Left colon (tissue), 2 donors: ENCODE data around the gene EBLN2. TPM values are rescaled to one million over a fixed set of nuclear protein-coding genes. Genes with fewer than 3 reads are reported as not detected.

Experiments used
- ATAC-seq: fragments of 200-7000 bp; cut with Tn5 transposase; one replicate; pipeline ENCODE4 v1.9.1; 2020; ENCODE audit warnings: mild to moderate bottlenecking, moderate library complexity
- DNase-seq, 2 donors: peaks; one replicate each; pipeline ENCODE4 v3.0.0-alpha.2; 2020
- intact Hi-C, 2 donors: fragments of 100-400 bp; cut with DNase I in 1 of 2; cut with micrococcal nuclease in 1 of 2; formaldehyde crosslinking; loops; one replicate each; pipeline versions ENCODE4 v1.11.2 to v1.14.0; 2022; cut with DNase I, micrococcal nuclease
- long read RNA-seq: library from polyadenylated mRNA; unstranded; transcript quantifications from one replicate; pipeline ENCODE4 v2.0.0, GENCODE V29; 2021
- total RNA-seq, 2 donors: library from RNA; stranded (reverse); fragmentation: NEBNext Ultra II Directional; extraction: Animal tissue kit (Norgen Biotek cat#: 25700); gene quantifications; one replicate each; pipeline ENCODE4 v1.2.1, GENCODE V29; 2021
- donor health status: DM: no; HTN: no; CAD: no.
- donor health status: DM: yes; HTN: yes; CAD: no.

The EBLN2 gene
- total RNA-seq = 1 to 10 TPM; 3.2 to 5.3 TPM
- long read RNA-seq = 0 reads

DNA sequence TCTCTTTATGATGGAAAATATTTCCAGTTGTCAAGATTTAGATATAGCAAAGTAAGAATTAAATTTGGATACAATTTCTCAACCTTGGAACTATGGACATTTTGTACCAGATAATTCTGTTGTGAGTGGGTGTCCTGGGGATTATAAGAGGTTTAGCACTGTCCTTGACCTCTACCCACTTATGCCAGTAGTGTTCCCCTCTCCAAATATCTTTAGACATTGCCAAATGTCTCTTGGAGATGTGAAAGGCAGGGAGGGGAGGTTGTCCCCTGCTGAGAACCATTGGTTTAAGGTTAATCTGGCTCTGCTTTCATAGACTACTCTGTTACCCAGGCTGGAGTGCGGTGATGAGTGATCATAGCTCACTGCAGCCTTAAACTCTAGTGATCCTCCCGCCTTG, at the start of gene EBLN2:
EBLN2 (plus strand) TSS at position 244 of the 400 bp plus-strand sequence. CDS start 423 bp downstream, outside the sequence.
- ATAC-seq (no peak), DNase-seq (no peak)
- intact Hi-C loops = no loop called here

DNA sequence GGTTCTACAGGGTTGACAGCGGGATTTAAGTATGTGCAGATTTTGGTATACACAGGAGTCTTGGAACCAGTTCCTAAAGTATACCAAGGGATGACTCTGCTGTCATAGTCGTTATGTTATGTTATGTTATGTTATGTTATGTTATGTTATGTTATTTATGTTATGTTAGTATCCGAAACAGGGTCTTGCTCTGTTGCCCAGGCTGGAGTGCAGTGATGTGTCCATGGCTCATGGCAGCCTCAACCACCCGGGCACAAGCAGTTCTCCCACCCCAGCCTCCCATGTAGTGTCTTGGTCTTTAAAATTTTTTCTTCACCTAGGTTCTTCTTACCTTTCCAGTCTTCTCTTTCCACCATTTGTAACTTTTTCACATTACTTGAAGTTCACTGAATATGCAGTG, 43.2 kb upstream of the EBLN2 start:
- no peak for ATAC-seq

DNA sequence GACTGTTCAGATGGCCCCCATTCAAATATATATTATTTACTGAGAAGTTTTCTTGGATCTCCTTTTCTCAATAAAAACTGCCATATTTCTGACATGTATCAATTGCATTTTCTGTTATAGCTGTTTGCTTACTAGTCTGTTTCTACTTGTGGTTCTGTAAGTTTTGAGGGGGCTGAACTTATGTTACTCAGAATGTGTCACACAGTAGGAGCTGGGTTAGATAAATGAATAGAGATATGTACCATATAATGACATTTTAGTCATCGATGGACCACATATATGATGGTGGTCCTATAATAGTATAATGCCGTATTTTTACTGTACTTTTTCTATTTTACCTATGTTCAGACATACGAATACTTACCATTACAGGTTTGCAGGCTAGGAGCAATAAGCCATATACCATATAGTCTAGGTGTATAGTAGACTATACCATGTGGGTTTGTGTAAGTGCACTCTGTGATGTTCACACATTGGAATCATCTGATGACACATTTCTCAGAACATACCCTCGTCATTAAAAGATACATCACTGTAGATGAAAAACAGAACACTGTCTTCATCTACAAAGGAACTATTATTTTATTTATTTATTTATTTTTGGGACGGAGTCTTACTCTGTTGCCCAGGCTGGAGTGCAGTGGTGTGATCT, 42.5 kb upstream of the EBLN2 start:
- ATAC-seq (no peak), DNase-seq (no peak)
- intact Hi-C loops = no loop called here

More for the DNA sequence above, 43.2 kb upstream of the EBLN2 start:
- intact Hi-C loops = no loop called here
- no peak for DNase-seq

DNA sequence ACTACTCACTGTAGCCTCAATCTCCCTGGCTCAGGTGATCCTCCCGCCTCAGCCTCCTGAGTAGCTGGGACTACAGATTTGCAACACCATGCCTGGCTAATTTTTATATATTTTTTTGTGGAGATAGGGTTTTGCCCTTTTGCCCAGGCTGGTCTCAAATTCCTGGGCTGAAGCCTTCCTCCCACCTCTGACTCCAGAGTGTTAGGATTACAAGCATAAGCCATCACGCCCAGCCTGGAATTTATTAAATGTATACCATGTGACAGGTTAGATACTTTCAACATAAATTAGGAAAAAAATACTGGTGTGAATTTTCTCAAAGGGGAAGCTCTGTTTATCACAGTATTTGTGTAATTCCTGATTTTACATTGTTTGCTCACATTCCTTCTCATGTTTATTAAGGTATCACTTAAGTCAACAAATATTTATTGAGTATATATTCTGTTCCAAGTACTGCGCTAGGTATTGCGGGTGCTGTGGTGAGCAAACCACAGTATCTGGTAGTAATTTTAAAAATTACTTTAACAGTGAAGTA, 40.1 kb upstream of the EBLN2 start:
- intact Hi-C loops = no loop called here
- ATAC-seq = no peak
- no peak for DNase-seq

DNA sequence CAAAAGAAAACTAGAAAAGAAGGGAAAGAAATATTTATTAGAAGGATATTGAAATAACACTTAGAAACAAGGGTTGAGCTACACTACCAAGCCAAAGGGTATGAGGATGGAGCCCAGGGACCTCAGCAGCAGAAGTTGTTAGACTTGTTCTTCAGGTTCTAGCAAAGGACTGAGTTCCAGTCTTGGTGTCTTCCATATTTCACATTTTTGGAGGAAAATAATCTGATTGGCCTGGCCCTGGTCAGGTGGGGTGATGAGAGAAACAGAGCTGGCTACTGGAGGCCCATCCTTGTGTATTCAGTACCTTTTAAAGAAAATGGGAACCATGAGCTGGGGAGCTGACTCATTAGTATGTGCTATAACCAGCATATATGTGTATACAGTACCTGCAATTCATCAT, 36.6 kb upstream of the EBLN2 start:
- ATAC-seq = peak; percentile 40
- no peak for DNase-seq
- intact Hi-C loops = no loop called here

DNA sequence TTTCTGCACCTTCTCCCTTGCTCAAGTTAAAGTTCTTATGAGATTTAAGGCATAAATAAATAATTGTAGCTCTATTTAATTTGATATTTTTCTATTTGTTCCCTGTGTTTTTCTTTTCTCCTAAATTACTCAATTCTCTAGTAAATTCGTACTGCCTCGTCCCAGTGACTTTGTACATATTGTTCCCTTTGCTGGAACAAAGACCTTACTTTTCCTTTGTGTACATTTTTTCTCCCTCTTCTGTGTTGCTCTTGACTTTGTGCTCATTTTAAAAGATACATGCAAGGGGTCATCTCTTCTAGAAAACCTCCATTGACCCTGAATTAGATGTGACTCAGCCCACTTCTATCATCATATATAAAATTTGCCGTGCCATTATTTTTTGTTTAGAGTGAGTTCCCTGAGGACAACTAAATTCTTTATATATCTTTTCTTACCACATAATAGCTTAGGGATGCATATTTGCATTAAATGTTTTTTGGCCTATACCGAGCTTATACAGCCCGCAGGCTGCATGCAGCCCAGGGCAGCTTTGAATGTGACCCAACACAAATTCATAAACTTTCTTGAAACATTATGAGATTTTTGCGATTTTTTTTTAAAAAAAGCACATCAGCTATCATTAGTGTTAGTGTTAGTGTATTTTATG, 35.2 kb upstream of the EBLN2 start:
- DNase-seq (no peak), ATAC-seq (peak; percentile 27)
- intact Hi-C loops = no loop called here

DNA sequence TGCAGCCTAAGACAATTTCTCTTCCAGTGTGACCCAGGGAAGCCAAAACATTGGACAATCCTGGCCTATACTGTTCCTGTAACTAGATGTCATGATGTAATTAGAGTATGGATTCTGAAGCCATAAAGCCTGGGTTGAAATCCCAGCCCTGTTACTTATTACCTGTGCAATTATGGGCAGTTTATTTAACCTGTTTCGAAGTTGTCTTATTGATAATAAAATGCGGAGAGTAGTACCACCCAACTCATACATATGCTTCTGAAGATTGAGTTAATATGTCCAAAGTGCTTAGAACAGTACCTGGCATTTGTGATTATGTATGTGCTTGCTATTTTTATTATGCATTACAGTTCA, 34.7 kb upstream of the EBLN2 start:
- DNase-seq = no peak
- peak; percentile 91 for ATAC-seq
- intact Hi-C loops = no loop called here

DNA sequence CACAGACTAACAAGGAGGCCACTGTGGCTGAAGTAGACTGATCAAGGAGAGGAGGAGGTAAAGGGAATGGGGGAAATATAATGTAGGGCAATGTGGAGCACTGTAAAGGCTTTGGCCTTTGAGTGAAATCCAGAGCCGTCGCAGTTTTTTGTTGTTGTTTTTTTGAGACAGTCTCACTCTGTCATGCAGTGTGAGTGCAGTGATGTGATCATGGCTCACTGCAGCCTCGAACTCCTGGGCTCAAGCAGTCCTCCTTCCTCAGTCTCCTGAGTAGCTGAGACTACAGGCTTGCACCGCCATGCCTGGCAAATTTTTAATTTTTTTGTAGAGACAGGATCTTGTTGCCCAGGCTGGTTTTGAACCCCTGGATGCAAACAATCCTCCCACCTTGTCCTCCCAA, 32.7 kb upstream of the EBLN2 start:
- DNase-seq = no peak
- ATAC-seq = no peak
- intact Hi-C loops = no loop called here

DNA sequence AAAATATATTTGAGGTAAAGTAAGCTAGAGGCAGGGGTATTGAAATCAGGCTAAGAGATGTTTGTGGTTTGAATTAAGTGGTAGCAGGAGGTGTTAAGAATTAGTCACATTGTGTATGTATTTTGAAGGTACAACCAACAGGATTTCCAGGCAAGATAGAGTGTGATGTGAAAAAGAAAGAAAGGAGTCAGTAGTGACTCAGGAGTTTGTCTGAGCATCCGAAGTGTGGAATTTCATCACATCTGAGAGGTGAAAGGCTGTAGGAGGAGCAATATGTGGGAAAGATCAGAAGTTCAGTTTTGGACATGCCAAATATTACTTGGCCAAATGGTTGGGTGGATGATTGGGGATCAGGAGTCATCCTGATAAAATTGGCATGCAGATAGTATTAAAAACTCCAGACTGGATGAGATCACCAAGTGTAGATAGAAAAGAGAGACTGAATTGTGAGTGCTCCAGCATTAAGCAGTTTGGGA, 32.1 kb upstream of the EBLN2 start:
- intact Hi-C loops = no loop called here

DNA sequence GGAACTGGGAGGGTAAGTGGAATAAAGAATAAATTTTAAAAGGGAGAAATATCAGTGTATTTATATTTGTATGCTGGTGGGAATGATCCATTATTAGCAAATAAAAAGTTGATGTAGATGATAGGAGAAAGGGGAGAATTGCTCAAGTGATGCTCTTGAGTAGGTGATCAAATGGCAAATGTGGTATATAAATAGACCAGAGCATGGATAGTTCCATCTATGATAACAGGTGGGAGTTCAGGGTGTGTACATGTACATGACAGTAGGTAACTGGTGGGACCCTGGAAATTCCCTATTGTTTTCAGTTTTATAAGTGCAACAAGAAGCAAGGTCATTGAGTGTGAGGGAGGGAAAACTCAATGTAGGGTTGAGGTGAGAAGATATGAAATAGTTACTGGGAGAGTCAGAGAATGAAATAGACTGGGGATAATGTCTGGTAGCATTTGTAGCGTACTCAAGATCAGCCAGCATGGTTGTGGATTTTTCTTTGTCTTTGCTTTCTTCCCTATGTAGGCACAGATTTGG, 31.3 kb upstream of the EBLN2 start:
- intact Hi-C loops = no loop called here
- no peak for ATAC-seq
- no peak for DNase-seq

More for the DNA sequence above, 32.1 kb upstream of the EBLN2 start:
- ATAC-seq = no peak
- no peak for DNase-seq

DNA sequence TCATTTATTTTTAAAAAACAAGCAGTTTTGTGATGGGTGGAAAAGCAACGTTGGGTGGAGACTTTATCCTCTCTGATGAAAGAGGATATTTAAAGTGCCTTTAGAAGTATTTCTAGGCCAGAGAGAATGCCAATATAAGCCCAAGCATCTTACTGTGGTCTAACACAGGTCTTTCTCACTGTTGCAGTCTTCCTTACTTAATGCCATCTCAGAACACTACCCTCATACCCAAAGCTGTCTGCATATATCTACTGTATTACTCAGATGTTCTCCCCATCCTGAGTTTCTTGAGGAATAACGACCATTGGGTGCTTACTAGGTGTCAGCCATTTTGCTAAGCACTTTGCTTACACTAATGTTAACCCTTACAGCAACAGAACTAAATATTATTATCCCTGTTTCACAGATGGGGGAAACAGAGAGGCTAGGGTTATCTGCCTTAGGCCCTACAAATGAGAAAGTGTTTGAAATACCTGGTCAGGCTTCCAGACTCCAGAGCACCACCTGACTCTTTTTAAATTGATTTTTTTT, 29.8 kb upstream of the EBLN2 start:
- intact Hi-C loops = no loop called here
- ATAC-seq (no peak), DNase-seq (no peak)

DNA sequence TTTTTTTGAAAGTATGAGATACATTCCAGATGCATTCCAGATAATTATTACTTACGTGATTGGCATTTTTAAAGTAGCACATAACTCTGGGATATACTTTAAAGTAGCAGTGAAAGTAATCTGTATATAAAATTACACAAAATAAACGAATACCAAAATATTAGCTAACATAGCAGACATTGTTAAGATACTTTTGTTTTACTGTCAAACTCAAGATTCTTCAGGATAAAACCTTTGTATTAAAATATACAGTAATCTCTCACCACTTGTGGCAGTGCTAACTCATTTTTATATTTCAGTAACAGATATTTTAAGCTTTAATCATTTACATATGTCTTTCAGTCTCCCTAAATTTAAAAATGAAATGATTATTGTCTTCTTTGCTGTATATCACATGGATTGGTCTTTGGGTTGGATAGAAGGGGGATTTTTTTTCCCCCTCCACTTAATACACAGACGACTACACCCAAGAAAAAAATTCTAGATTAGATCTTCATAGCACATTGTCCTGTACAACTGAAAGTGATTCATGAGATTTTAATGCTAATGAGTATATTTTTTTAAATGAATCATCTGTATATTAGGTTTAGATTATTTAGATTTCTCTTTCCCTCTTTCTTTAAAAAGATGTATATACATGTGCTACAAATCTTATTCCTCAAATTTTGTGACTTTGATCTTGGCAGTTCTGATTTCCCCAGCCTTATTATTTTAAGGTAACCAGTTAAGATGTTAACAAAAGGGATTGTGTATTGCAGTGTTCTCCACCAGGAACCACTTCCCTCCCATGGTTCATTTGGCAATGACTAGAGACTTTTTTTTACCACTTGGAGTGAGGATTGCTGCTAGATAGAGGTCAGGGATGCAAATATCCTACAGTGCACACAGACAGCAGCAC, 24.5 kb upstream of the EBLN2 start:
- intact Hi-C loops = no loop called here
- DNase-seq = no peak
- ATAC-seq = peak; percentile 37

DNA sequence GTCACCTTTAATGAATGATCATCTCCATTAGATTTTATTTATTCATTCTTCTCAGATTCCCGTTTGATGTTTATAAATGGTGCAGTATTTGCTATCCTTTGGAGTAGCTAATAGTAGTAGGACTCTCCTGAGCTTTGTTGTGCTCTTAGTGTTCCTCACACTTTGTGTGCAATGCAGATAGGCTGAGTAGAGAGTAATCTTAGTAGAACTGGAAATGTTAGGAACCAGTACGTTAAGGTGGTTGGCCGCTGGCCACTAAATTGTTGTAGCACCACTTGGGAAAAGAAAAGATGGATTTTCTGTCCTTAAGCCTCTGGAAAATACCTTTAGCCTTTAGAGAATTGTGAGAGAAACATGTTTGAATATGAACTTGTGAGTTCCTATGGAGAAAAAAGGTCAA, 19.9 kb upstream of the EBLN2 start:
- intact Hi-C loops = no loop called here
- DNase-seq (no peak), ATAC-seq (no peak)

DNA sequence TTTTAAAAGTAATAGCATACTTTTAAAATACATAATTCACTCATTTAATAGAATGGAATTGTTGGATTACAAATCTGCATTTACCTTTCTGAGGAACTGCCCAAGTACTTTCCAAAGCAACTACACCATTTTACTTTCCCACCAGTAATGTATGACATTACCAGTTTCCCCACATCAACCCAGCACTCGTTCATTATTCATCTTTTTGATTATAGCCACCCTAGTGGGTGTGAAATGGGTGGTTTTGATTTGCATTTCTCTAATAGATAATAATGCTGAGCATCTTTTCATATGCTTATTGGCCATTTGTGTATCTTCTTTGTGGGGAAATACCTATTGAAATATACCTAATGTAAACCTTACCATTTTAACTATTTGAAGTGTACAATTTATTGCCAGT, 18.0 kb upstream of the EBLN2 start:
- DNase-seq (no peak), ATAC-seq (no peak)
- intact Hi-C loops = no loop called here

DNA sequence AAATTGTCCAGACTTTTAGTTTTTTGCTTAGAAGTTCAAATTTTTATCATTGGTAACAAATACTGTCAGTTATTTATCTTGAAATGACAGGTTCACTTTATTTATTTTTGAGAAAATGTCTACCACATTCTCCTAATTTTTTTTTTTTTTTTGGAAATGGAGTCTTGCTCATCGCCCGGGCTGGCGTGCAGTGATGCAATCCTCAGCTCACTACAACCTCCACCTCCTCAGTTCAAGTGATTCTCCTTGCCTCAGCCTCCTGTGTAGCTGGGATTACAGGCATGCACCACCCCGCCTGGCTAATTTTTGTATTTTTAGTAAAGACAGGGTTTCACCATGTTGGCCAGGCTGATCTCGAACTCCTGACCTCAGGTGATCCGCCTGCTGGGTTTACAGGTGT, 16.1 kb upstream of the EBLN2 start:
- intact Hi-C loops = no loop called here
- no peak for DNase-seq
- ATAC-seq = no peak

DNA sequence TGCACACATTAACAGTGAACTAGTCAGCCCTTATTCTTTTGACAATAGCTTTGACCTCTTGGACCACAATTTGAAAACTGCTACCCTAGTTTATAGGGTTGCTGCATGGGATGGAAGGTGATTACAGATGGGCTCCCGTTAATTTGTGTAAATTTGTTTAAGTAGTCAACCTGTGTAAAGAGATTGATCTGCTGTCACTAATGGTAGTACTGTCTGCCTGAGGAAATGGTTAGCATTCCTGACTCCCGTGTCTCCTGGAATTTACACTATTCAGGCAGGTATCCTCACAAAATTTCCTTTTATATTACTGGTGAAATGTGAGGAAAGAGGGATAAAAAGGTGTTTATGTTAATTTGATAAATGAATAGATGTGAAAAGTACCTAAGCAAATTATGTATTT, 15.3 kb upstream of the EBLN2 start:
- intact Hi-C loops = no loop called here
- no peak for DNase-seq
- no peak for ATAC-seq

DNA sequence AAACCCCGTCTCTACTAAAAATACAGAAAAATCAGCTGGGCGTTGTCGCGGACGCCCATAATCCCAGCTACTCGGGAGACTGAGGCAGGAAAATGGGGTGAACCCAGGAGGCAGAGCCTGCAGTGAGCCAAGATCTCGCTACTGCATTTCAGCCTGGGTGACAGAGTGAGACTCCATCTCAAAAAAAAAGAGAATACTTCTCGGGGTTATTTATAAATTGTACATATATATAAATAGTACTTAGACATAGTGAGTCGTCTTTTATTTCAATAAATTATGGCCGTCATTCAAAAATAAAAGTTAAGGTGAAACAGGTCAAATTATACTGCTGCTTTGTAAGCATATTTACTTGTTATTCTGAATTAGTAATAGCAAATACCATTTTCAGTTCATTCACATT, 12.1 kb upstream of the EBLN2 start:
- DNase-seq = no peak

DNA sequence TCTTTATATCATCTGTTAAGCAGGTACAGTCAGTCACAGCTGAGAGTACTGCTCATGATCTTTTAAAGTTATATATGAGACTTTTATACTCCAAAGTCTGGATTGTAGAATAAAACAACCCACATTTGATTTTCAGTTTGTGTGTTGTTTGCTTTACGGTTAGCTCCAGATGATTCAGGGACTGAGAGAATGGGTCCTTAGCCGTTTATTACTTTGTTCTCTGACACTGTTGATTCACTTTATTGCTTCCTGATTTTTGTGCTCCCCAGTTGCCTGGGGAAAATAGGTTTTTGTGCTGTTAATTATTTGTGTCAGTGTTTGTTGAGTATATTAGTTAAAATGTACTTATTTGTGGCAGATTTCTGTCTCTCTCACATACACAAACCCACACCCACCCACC, 8.6 kb upstream of the EBLN2 start:
- no peak for DNase-seq
- intact Hi-C loops = loop anchor here in 1 of 2 donors (10.0 kb wide), 2 partner anchors 118 to 208 kb away; partner anchors contain the start of gene SHQ1
- ATAC-seq = peak; percentile 90

More for the DNA sequence above, 12.1 kb upstream of the EBLN2 start:
- ATAC-seq = no peak
- intact Hi-C loops = no loop called here

DNA sequence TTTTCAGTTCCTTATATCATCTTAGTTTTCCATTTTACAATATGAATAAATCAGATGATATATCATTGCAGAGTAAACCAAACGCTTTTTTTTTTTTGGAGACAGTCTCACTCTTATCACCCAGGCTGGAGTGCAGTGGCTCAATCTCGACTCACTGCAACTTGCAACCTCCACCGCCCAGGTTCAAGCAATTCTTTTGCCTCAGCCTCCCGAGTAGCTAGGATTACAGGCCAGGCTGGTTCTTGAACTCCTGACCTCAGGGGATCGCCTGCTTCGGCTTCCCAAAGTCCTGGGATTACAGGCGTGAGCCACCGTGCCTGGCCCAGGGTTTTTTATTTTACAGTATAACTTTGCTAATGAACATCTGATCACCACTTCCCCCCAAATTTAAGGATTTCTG, 5.9 kb upstream of the EBLN2 start:
- DNase-seq (no peak), ATAC-seq (peak; percentile 16)
- intact Hi-C loops = loop anchor here in 1 of 2 donors (10.0 kb wide), 2 partner anchors 121 to 211 kb away; partner anchors contain the start of gene SHQ1
